Head of caudate nucleus (tissue), 42 donors: ENCODE measurements around the gene HSPA13.
"Not testable (repeated sequence)": the region's sequence is repeated elsewhere in the genome, so short reads cannot be mapped to it uniquely, and the experiment has no call there.

ENCODE experiments used
- DNase-seq, 42 donors: peaks; one replicate each; pipeline versions ENCODE4 v3.0.0 to v3.0.0-alpha.2; 2020 to 2021; ENCODE audit warnings: mixed read lengths in 7 of 42
- intact Hi-C: fragments of 100-400 bp; cut with DNase I; formaldehyde crosslinking; loops from one replicate; pipeline ENCODE4 v1.15.0; 2022

HSPA13 gene

GRCh38 chr21:14327346-14327745 is 55.6 kb downstream of the HSPA13 start:
- intact Hi-C loops, DNase-seq: not testable (repeated sequence)

- DNase-seq = no peak
Measured at GRCh38 chr21:14325595-14325994, 57.4 kb downstream of the HSPA13 start.

More at GRCh38 chr21:14325595-14325994, 57.4 kb downstream of the HSPA13 start:
- intact Hi-C loops = no loop called here
